Activated CD8-positive, alpha-beta T cell treated with anti-CD3 and anti-CD28 coated beads, Interleukin-2, amount 10 ng/mL, durations not matched to agents 7 days and 5 days (primary cell): Measurements from ENCODE around the gene NAA40. TPM values are rescaled to one million over a fixed set of nuclear protein-coding genes. Genes with fewer than 3 reads are reported as not detected.
A peak's percentile ranks its signal among the peaks of the same experiment; 100 is the strongest.
"Not testable (repeated sequence)": the region's sequence is repeated elsewhere in the genome, so short reads cannot be mapped to it uniquely, and the experiment has no call there.

Experiments used
- ATAC-seq: fragments of 150-1000 bp; cut with Tn5 transposase; one replicate; pipeline ENCODE4 v1.10.0; 2021; ENCODE audit warnings: moderate library complexity
- CTCF ChIA-PET: fragments of 350-600 bp; sonication (Branson Sonifier 250); formaldehyde crosslinking; loops from one replicate; lab custom pipeline; 2021; ENCODE audit warnings: antibody characterized with exemption; lab: Charles Lee
- POLR2A ChIA-PET: fragments of 350-600 bp; sonication (Branson Sonifier 250); formaldehyde crosslinking; loops from one replicate; lab custom pipeline; 2021; ENCODE audit warnings: antibody characterized with exemption; lab: Charles Lee
- DNase-seq: peaks from one replicate; pipeline ENCODE4 v3.0.0-alpha.2; 2020
- H3K27ac Mint-ChIP-seq: one replicate; pipeline ENCODE4 v1.8.0; 2021; ENCODE audit warnings: mild to moderate bottlenecking, mixed read lengths
- H3K27me3 Mint-ChIP-seq: one replicate; pipeline ENCODE4 v1.8.0; 2021; ENCODE audit warnings: low read depth, mixed read lengths
- H3K36me3 Mint-ChIP-seq: one replicate; pipeline ENCODE4 v1.8.0; 2021; ENCODE audit warnings: low read depth, mixed read lengths
- H3K4me1 Mint-ChIP-seq: one replicate; pipeline ENCODE4 v1.8.0; 2021; ENCODE audit warnings: low read depth, mixed read lengths
- H3K4me3 Mint-ChIP-seq: one replicate; pipeline ENCODE4 v1.8.0; 2021; ENCODE audit warnings: mild to moderate bottlenecking, mixed read lengths
- H3K9me3 Mint-ChIP-seq: one replicate; pipeline ENCODE4 v1.8.0; 2022; ENCODE audit warnings: mixed read lengths; ENCODE audit not compliant: insufficient read depth
- total RNA-seq, 2 experiments: library from RNA; stranded (reverse); gene quantifications; one replicate each; pipeline ENCODE4 v1.2.3, GENCODE V29; 2021

NAA40 gene
- total RNA-seq, 2 experiments from 2014 or later, result 42.6 to 44.9 TPM

DNA sequence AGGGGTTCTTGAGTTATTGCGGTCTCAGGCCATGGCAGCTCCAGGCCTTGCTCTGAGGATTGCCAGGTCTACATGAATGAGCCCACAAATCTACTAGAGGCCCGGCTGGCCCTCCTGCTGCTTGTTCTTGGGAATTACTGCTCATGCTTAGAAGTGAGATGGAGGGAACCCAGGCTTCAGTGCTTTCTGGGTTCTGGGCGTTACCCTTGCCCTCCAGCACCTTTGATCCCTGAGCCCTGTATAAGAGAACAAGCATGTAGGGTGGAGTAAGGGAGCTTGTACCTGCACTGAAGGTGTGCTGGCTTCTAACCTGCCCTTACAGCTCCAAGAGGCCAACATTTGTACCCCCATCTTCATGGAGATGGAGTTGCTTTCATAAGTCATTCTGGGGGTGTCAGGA lies 4.0 kb downstream of the NAA40 start:
- Mint-ChIP-seq H3K27me3 (no peaks in the 10 kb centered on the region), H3K36me3 (peaks cover 15% of the 10 kb centered on the region), H3K4me3 (no peak overlapping the region), H3K4me1 (peaks cover 30% of the 10 kb centered on the region), H3K9me3 (no peaks in the 10 kb centered on the region), H3K27ac (no peak overlapping the region)
- CTCF ChIA-PET, result interaction anchor here (0.7 to 6.7 kb wide), 2 partner anchors 106 to 175 kb away, joined by 3 to 188 read pairs; partner anchors contain the start of genes MARK2 and ZFTA
- no peak for ATAC-seq
- POLR2A ChIA-PET, result no interaction called here
- no peak for DNase-seq

DNA sequence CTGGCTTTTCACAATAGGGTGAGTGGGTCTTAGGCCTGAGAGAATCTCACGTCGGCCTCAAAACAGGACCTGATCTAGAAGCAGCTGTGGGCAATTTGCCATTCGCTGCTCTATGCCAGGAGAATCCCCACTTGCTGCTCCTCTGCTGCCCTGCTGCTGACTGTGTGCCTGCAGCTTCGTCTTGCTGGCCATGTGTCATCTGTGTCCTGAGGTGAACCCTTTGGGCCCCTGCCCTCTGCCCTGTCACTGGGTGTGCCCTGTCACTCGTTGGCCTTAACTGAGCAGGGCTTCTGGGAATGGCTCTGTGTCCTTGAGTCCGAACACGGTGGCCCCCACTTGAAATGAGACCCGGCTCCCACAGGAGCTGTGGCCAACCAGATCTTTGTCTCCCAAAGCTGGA lies 6.2 kb downstream of the NAA40 start:
- ChIA-PET CTCF (interaction anchor here (0.6 to 6.7 kb wide), 26 partner anchors 9 to 177 kb away, joined by 3 to 188 read pairs (median 6); partner anchors contain the start of genes MARK2, RCOR2 and ZFTA), POLR2A (interaction anchor here (0.7 to 1.3 kb wide), 2 partner anchors 105 to 107 kb away, joined by 3 to 5 read pairs; no protein-coding TSS in a partner anchor)
- DNase-seq (no peak), ATAC-seq (no peak)
- H3K4me1 Mint-ChIP-seq, result peaks cover 21% of the 10 kb centered on the region
- H3K27ac Mint-ChIP-seq, result no peak overlapping the region
- H3K36me3 Mint-ChIP-seq, result peaks cover 22% of the 10 kb centered on the region
- H3K9me3 Mint-ChIP-seq, result no peaks in the 10 kb centered on the region
- H3K27me3 Mint-ChIP-seq, result no peaks in the 10 kb centered on the region
- H3K4me3 Mint-ChIP-seq, result no peak overlapping the region

DNA sequence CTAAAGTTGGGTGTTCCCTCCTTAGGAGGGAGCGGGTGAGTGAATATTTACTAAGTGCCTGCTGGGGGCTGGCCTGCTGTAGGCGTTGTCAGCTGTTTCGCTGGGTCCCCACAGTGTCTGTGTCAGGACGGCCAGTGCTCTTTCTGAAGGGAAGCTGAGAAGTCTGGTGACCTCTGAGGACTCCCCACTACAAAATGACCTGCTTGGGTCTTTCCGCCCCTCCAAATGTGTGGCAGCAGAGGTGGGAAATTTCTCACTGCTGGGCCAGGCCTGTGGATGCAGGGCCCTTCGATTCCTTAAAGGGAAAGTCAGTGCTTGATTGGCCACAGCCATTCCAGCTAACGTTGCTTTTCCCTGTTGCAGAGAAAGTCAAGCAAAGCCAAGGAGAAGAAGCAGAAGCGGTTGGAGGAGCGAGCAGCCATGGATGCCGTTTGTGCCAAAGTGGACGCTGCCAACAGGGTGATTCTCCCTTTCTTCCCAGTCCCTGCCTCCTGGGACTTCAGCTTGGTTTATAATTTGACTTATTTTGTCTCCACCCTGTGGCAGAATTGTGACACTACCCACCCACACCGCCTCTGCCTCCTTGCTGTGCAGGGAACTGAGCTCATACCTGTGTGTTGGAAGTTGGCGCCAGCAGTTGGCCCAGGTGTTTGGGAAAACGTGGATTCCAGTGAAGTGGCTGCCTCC lies 6.8 kb downstream of the NAA40 start:
- Mint-ChIP-seq H3K27ac (no peak overlapping the region), H3K4me1 (peaks cover 18% of the 10 kb centered on the region), H3K9me3 (no peaks in the 10 kb centered on the region), H3K4me3 (no peak overlapping the region), H3K36me3 (peaks cover 22% of the 10 kb centered on the region), H3K27me3 (no peaks in the 10 kb centered on the region)
- ATAC-seq, result peak; percentile 87
- ChIA-PET CTCF (interaction anchor here (0.7 to 6.7 kb wide), 41 partner anchors 8 to 192 kb away, joined by 3 to 188 read pairs (median 5); partner anchors contain the start of genes MARK2, RCOR2 and ZFTA), POLR2A (interaction anchor here (0.7 to 1.3 kb wide), 3 partner anchors 106 to 109 kb away, joined by 3 to 5 read pairs (median 3); no protein-coding TSS in a partner anchor)
- DNase-seq, result peak; percentile 64

DNA sequence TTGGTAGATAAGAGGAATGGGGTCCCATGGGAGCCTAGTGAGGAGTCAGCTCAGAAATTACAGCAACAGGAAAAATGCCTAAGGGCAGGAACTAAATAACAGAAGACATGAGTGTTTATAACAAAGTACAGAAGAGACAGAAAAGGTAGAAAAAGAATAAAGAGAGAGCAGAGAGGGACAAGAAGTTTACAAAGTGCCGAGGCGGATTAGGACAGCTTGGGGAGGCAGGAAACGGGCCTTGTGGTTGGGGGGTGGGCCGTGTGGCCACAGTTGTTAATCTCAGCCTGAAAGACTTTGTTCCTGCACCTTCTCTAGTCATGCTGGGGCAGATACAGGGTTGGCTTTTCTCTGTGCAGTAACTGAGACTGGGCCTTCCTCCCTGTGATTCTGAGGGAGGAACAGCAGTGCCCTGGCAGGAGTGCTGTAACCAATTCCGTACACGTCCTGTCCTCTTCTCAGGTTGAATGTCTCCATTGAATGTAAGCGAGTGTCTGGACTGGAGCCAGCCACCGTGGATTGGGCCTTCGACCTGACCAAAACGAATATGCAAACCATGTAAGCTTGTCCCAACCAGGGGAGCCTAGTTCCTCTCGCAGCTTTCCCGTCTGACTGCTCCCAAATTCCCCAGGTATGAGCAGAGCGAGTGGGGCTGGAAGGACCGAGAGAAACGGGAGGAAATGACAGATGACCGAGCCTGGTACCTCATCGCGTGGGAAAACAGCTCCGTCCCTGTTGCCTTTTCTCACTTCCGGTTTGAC lies 13.2 kb downstream of the NAA40 start:
- H3K27ac Mint-ChIP-seq, result peak overlapping the region; percentile 76
- peak overlapping the region; percentile 60 for H3K4me3 Mint-ChIP-seq
- POLR2A ChIA-PET, result interaction anchor here (1.4 kb wide), 1 partner anchor 10 kb away, joined by 6 read pairs; no protein-coding TSS in a partner anchor
- H3K27me3 Mint-ChIP-seq, result no peaks in the 10 kb centered on the region
- H3K36me3 Mint-ChIP-seq, result peaks cover 54% of the 10 kb centered on the region
- CTCF ChIA-PET, result interaction anchor here (0.6 to 5.2 kb wide), 9 partner anchors 8 to 197 kb away, joined by 3 to 52 read pairs (median 3); partner anchors contain the start of genes COX8A and MARK2
- ATAC-seq, result peak; percentile 90
- peak; percentile 83 for DNase-seq
- H3K9me3 Mint-ChIP-seq, result no peaks in the 10 kb centered on the region
- H3K4me1 Mint-ChIP-seq, result peaks cover 33% of the 10 kb centered on the region

DNA sequence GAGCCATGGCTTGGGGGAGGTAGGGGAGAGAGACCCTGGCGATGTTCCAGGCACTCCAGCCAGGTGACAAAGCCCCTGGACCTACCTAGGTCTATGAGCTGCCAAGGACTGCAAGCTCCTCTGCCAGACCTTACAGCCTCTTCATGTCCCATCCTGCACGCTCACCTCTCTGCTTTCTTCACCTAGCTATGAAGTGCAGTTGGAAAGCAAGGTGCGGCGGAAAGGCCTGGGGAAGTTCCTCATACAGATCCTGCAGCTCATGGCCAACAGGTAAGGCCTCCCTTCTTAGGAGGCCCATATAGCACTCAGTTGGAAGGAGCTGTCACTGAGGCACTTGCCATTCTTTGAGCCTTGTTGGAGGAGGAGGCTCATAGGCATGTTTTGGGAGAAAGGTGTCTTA lies 13.8 kb downstream of the NAA40 start:
- H3K4me1 Mint-ChIP-seq, result peaks cover 34% of the 10 kb centered on the region
- ChIA-PET POLR2A (no interaction called here), CTCF (interaction anchor here (0.6 to 5.2 kb wide), 7 partner anchors 22 to 197 kb away, joined by 3 to 52 read pairs (median 3); partner anchors contain the start of genes COX8A and MARK2)
- no peaks in the 10 kb centered on the region for H3K9me3 Mint-ChIP-seq
- ATAC-seq (no peak), DNase-seq (no peak)
- H3K27ac Mint-ChIP-seq, result peak overlapping the region; percentile 76
- no peaks in the 10 kb centered on the region for H3K27me3 Mint-ChIP-seq
- peak overlapping the region; percentile 60 for H3K4me3 Mint-ChIP-seq
- peaks cover 57% of the 10 kb centered on the region for H3K36me3 Mint-ChIP-seq

DNA sequence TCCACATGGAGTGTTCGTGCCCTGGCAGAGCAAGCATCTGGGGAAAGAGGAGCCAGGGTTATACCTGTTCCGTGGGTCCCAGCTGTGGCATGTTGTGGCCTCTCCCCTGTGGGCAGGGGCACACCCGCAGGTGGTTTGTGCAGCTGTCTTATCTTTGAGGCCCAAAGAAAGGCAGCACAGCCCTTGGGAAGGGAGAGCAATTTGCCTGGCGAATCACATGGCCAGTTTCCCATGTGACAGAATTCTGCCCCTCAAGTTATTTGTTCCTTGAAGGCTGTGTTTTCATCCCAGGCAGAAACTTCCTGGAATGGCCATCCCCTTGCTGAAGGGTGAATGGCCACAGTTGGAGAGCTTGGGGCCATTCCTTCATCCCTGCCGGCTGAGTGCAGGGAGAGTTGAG lies 19.2 kb downstream of the NAA40 start:
- Mint-ChIP-seq H3K4me3 (no peak overlapping the region), H3K27ac (no peak overlapping the region), H3K4me1 (peaks cover 29% of the 10 kb centered on the region), H3K27me3 (no peaks in the 10 kb centered on the region), H3K36me3 (peaks cover 41% of the 10 kb centered on the region), H3K9me3 (no peaks in the 10 kb centered on the region)
- ChIA-PET POLR2A (no interaction called here), CTCF (interaction anchor here (1.0 to 2.0 kb wide), 5 partner anchors 12 to 195 kb away, joined by 3 to 16 read pairs (median 4); no protein-coding TSS in a partner anchor)
- ATAC-seq (no peak), DNase-seq (no peak)

DNA sequence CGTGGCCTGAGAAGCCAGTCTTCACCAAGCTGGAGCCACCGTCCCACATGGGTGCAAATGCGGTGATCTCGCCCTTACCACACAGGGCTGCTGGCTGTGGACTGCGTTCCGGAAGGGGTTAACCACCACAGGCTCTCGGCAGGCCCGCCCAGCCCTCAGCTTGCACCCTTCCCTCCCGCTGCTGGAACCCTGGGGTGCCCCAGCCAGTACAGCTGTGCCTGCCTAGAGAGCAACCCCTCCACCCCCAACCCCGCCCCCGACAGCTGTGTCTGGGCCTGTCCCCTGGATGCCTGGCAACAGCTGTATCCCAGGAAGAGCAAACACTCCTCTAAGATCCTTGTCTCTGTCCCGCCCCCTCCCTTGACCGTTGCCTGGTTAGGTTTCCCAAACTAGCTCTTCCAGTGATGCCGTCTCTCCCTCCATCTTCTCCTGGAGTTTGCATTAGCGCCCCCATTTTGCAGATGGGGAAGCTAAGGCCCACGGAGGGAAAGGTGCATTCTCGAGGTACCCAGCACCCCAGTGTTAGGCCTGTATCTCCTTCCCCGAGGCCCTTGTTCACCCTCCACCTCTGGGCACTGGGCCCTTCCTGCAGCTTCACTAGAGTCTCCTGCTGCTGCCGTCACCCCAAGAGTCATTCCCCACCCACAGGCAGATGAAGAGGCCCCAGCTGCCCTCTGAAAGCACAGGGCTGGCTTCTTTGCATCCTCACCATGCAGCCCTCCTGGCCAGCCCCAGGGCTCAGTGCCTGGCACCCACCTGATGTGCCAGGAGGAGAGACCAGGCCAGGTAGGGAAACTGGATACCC lies 23.0 kb downstream of the NAA40 start:
- DNase-seq, result peak; percentile 60
- Mint-ChIP-seq H3K27me3 (no peaks in the 10 kb centered on the region), H3K4me3 (no peak overlapping the region), H3K4me1 (peaks cover 20% of the 10 kb centered on the region), H3K27ac (no peak overlapping the region), H3K9me3 (no peaks in the 10 kb centered on the region), H3K36me3 (peaks cover 8% of the 10 kb centered on the region)
- ChIA-PET CTCF (interaction anchor here (1.8 to 3.1 kb wide), 2 partner anchors 16 to 124 kb away, joined by 8 to 16 read pairs; no protein-coding TSS in a partner anchor), POLR2A (interaction anchor here (0.7 to 2.1 kb wide), 3 partner anchors 11 to 24 kb away, joined by 3 to 6 read pairs (median 5); partner anchors contain the start of gene COX8A)
- ATAC-seq, result peak; percentile 76

DNA sequence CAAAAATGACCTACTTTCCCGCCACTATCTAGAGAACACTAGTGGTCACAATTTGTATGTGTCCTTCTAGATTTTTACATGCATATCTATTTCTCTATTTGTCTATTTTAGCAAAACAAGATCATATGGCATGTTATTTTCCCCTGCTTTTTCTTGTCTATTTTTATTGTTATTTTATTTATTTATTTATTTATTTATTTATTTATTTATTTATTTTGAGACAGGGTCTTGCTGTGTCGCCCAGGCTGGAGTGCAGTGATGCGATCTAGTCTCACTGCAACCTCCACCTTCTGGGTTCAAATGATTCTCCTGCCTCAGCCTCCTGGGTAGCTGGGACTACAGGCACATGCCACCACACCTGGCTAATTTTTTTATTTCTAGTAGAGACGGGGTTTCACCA lies 25.1 kb downstream of the NAA40 start:
- POLR2A ChIA-PET, H3K4me3 Mint-ChIP-seq, DNase-seq, H3K27ac Mint-ChIP-seq, ATAC-seq, H3K9me3 Mint-ChIP-seq, CTCF ChIA-PET, H3K36me3 Mint-ChIP-seq, H3K27me3 Mint-ChIP-seq: not testable (repeated sequence)
- peaks cover 16% of the 10 kb centered on the region for H3K4me1 Mint-ChIP-seq

DNA sequence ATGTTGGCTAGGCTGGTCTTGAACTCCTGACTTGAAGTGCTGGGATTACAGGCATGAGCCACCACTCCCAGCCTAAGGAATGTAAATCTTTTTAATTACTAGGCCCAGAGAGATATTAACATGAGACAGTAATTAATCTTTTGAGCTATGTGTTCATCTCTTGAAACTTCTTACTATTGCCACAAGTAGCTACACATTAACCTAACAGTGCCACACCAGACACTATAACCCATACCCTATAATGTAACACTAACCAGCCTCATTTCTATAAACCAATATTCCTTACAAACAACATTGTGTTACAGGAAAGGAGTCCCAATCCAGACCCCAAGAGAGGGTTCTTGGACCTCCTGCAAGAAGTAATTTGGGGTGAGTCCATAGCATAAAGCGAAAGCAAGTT lies 27.6 kb downstream of the NAA40 start:
- Mint-ChIP-seq H3K27ac (no peak overlapping the region), H3K9me3 (no peaks in the 10 kb centered on the region), H3K27me3 (peaks cover 2% of the 10 kb centered on the region), H3K4me3 (no peak overlapping the region), H3K36me3 (no peaks in the 10 kb centered on the region), H3K4me1 (peaks cover 7% of the 10 kb centered on the region)
- POLR2A ChIA-PET, result interaction anchor here (0.5 kb wide), 1 partner anchor 90 kb away, joined by 3 read pairs; no protein-coding TSS in a partner anchor
- DNase-seq (no peak), ATAC-seq (no peak)
- CTCF ChIA-PET, result interaction anchor here (0.7 to 1.8 kb wide), 3 partner anchors 21 to 129 kb away, joined by 3 to 11 read pairs (median 4); partner anchors contain the start of gene MARK2

DNA sequence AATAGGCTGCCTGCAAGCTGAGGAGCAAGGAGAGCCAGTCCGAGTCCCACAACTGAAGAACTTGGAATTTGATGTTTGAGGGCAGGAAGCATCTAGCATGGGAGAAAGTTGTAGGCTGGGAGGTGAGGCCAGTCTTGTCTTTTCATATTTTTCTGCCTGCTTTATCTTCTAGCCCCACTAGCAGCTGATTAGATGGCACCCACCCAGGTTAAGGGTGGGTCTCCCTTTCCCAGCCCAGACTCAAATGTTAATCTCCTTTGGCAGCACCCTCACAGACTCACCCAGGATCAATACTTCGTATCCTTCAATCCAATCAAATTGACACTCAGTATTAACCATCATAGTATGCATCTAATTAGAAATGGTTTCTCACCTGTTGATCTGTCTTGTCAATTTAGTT lies 30.7 kb downstream of the NAA40 start:
- H3K27ac Mint-ChIP-seq, result no peak overlapping the region
- peaks cover 8% of the 10 kb centered on the region for H3K36me3 Mint-ChIP-seq
- H3K4me3 Mint-ChIP-seq, result no peak overlapping the region
- ATAC-seq (no peak), DNase-seq (no peak)
- ChIA-PET POLR2A (no interaction called here), CTCF (interaction anchor here (1.4 kb wide), 1 partner anchor 23 kb away, joined by 4 read pairs; no protein-coding TSS in a partner anchor)
- peaks cover 11% of the 10 kb centered on the region for H3K4me1 Mint-ChIP-seq
- H3K9me3 Mint-ChIP-seq, result no peaks in the 10 kb centered on the region
- peaks cover 2% of the 10 kb centered on the region for H3K27me3 Mint-ChIP-seq
